ENCODE measurements around the gene UBR7.
A peak's percentile ranks its signal among the peaks of the same experiment; 100 is the strongest.
"Not testable (repeated sequence)": the region's sequence is repeated elsewhere in the genome, so short reads cannot be mapped to it uniquely, and the experiment has no call there.

UBR7 gene

GRCh38 chr14:93186956-93187355, 20.1 kb upstream of the UBR7 start:
- no peak for DNase-seq (ENCODE audit: low read depth, low spot score)

- no peak for DNase-seq (ENCODE audit: low read depth, low spot score)
Observed at GRCh38 chr14:93195316-93195999, 11.6 kb upstream of the UBR7 start.

- no peak for DNase-seq (ENCODE audit: low read depth, low spot score)
Observed at GRCh38 chr14:93199031-93199430, 8.0 kb upstream of the UBR7 start.

- no peak for DNase-seq (ENCODE audit: low read depth, low spot score)
Observed at GRCh38 chr14:93200553-93200952, 6.5 kb upstream of the UBR7 start.

GRCh38 chr14:93201155-93201704, 5.8 kb upstream of the UBR7 start:
- no peak for DNase-seq (ENCODE audit: low read depth, low spot score)

GRCh38 chr14:93207468-93208308, 632 bp downstream of the UBR7 start:
- no peak for DNase-seq (ENCODE audit: low read depth, low spot score)

GRCh38 chr14:93212432-93212831, 5.4 kb downstream of the UBR7 start:
- DNase-seq (ENCODE audit: low read depth, low spot score), result no peak

- DNase-seq (ENCODE audit: low read depth, low spot score), result no peak
Observed at GRCh38 chr14:93214598-93214997, 7.5 kb downstream of the UBR7 start.

- peak; percentile 10 for DNase-seq (ENCODE audit: low read depth, low spot score)
Observed at GRCh38 chr14:93219103-93219726, 12.2 kb downstream of the UBR7 start.

- DNase-seq (ENCODE audit: low read depth, low spot score), result no peak
Observed at GRCh38 chr14:93220509-93220908, 13.5 kb downstream of the UBR7 start.

- no peak for DNase-seq (ENCODE audit: low read depth, low spot score)
Observed at GRCh38 chr14:93223565-93223964, 16.5 kb downstream of the UBR7 start.

GRCh38 chr14:93228550-93228949, 21.5 kb downstream of the UBR7 start:
- DNase-seq (ENCODE audit: low read depth, low spot score), result no peak

- no peak for DNase-seq (ENCODE audit: low read depth, low spot score)
Observed at GRCh38 chr14:93230539-93230938, 23.5 kb downstream of the UBR7 start.

- DNase-seq (ENCODE audit: low read depth, low spot score), result peak; percentile 12
Observed at GRCh38 chr14:93231129-93231979, 24.3 kb downstream of the UBR7 start.

- DNase-seq (ENCODE audit: low read depth, low spot score), result no peak
Observed at GRCh38 chr14:93232159-93232558, 25.1 kb downstream of the UBR7 start.

- not testable (repeated sequence) for DNase-seq (ENCODE audit: low read depth, low spot score)
Observed at GRCh38 chr14:93233078-93233477, 26.0 kb downstream of the UBR7 start.

- no peak for DNase-seq (ENCODE audit: low read depth, low spot score)
Observed at GRCh38 chr14:93234798-93235197, 27.7 kb downstream of the UBR7 start.

- DNase-seq (ENCODE audit: low read depth, low spot score), result no peak
Observed at GRCh38 chr14:93239869-93240677, 33.0 kb downstream of the UBR7 start.

GRCh38 chr14:93240678-93241000, 33.6 kb downstream of the UBR7 start:
- DNase-seq (ENCODE audit: low read depth, low spot score), result peak; percentile 46

GRCh38 chr14:93245764-93246420, 38.8 kb downstream of the UBR7 start:
- no peak for DNase-seq (ENCODE audit: low read depth, low spot score)

Measured in smooth muscle cell of the brain vasculature (primary cell).